GM23338 (cell line): ENCODE data around the gene MINPP1. TPM values are rescaled to one million over a fixed set of nuclear protein-coding genes. Genes with fewer than 3 reads are reported as not detected.

ENCODE experiments used
- ATAC-seq: fragments of 200-7000 bp; cut with Tn5 transposase; 3 replicates; pipeline ENCODE4 v1.9.1; 2020
- DNase-seq: peaks from one replicate; pipeline ENCODE4 v3.0.0-alpha.2; 2015; ENCODE audit warnings: low spot score
- H2AFZ ChIP-seq: fragments of 200-600 bp; sonication (generic); 2 replicates; pipeline ENCODE4 v1.8.0; 2016; ENCODE audit warnings: antibody characterized with exemption, mild to moderate bottlenecking, moderate library complexity
- H3F3A ChIP-seq: fragments of 200-600 bp; sonication (generic); replicated peaks from 2 replicates; pipeline ENCODE4 v1.8.0; 2017; ENCODE audit warnings: antibody characterized with exemption, mixed run types, low read depth
- H3K27ac ChIP-seq: fragments of 200-600 bp; sonication (generic); 2 replicates; pipeline ENCODE4 v1.6.1; 2016; ENCODE audit warnings: low read depth
- H3K27me3 ChIP-seq: fragments of 200-600 bp; sonication (generic); 2 replicates; pipeline ENCODE4 v1.8.0; 2016; ENCODE audit warnings: mild to moderate bottlenecking, mixed run types, moderate library complexity; ENCODE audit not compliant: insufficient read depth
- H3K36me3 ChIP-seq: fragments of 200-600 bp; sonication (generic); 2 replicates; pipeline ENCODE4 v1.8.0; 2016; ENCODE audit warnings: mild to moderate bottlenecking; ENCODE audit not compliant: insufficient read depth
- H3K4me1 ChIP-seq: fragments of 200-600 bp; sonication (generic); 2 replicates; pipeline ENCODE4 v1.8.0; 2016; ENCODE audit warnings: mild to moderate bottlenecking, moderate library complexity; ENCODE audit not compliant: insufficient read depth
- H3K4me2 ChIP-seq: fragments of 200-600 bp; sonication (generic); 2 replicates; pipeline ENCODE4 v1.7.1; 2017; ENCODE audit warnings: mixed run types
- H3K4me3 ChIP-seq: fragments of 200-600 bp; sonication (generic); 2 replicates; pipeline ENCODE4 v1.6.1; 2016; ENCODE audit warnings: mixed run types
- H3K79me2 ChIP-seq: fragments of 200-600 bp; sonication (generic); replicated peaks from 2 replicates; pipeline ENCODE4 v1.8.0; 2017; ENCODE audit warnings: mild to moderate bottlenecking; ENCODE audit not compliant: insufficient read depth
- H3K9me2 ChIP-seq: fragments of 200-600 bp; sonication (generic); 2 replicates; pipeline ENCODE4 v1.8.0; 2017; ENCODE audit not compliant: insufficient read depth
- H4K20me1 ChIP-seq: fragments of 200-600 bp; sonication (generic); replicated peaks from 2 replicates; pipeline ENCODE4 v1.8.0; 2017; ENCODE audit warnings: mild to moderate bottlenecking; ENCODE audit not compliant: insufficient read depth
- H3K27ac Mint-ChIP-seq: 2 replicates; pipeline ENCODE4 v1.8.0; 2020; ENCODE audit warnings: inconsistent platforms, mild to moderate bottlenecking, moderate library complexity, mixed read lengths
- H3K27me3 Mint-ChIP-seq: 3 replicates; pipeline ENCODE4 v1.8.0; 2022; ENCODE audit warnings: low read depth, mild to moderate bottlenecking, moderate library complexity, mixed read lengths, inconsistent platforms; ENCODE audit not compliant: insufficient read depth, poor library complexity
- H3K36me3 Mint-ChIP-seq: 3 replicates; pipeline ENCODE4 v1.8.0; 2021; ENCODE audit warnings: low read depth, mild to moderate bottlenecking, inconsistent platforms, moderate library complexity, mixed read lengths
- H3K4me1 Mint-ChIP-seq: 3 replicates; pipeline ENCODE4 v1.8.0; 2020; ENCODE audit warnings: mild to moderate bottlenecking, inconsistent platforms, mixed read lengths
- H3K4me3 Mint-ChIP-seq: 3 replicates; pipeline ENCODE4 v1.8.0; 2021; ENCODE audit warnings: moderate library complexity, mild to moderate bottlenecking, inconsistent platforms, mixed read lengths
- H3K9me3 Mint-ChIP-seq: 3 replicates; pipeline ENCODE4 v1.8.0; 2020; ENCODE audit warnings: moderate library complexity, mild to moderate bottlenecking, inconsistent platforms, mixed read lengths
- CREB1 ChIP-seq: fragments of 250-450 bp; sonication (Bioruptor Pico); IDR thresholded peaks from 2 replicates; pipeline ENCODE4 v1.5.0; 2020; ENCODE audit warnings: low read depth, mild to moderate bottlenecking, moderate library complexity
- EZH2 ChIP-seq: fragments of 200-600 bp; sonication (generic); IDR thresholded peaks from one replicate; pipeline ENCODE4 v1.8.0; 2017; ENCODE audit warnings: antibody characterized with exemption, mild to moderate bottlenecking, low read depth; ENCODE audit not compliant: unreplicated experiment
- EZH2phosphoT487 ChIP-seq: fragments of 200-600 bp; sonication (generic); IDR thresholded peaks from one replicate; pipeline ENCODE4 v1.8.1; 2018; ENCODE audit warnings: antibody characterized with exemption; ENCODE audit not compliant: unreplicated experiment
- JUNB ChIP-seq: IDR thresholded peaks from one replicate; pipeline ENCODE4 v1.6.1; 2016; ENCODE audit warnings: antibody characterized with exemption; ENCODE audit not compliant: unreplicated experiment
- NANOG ChIP-seq: IDR thresholded peaks from 2 replicates; pipeline ENCODE4 v1.6.1; 2016; ENCODE audit warnings: antibody characterized with exemption, borderline replicate concordance
- POLR2AphosphoS5 ChIP-seq: IDR thresholded peaks from 2 replicates; pipeline ENCODE4 v1.6.1; 2016; ENCODE audit warnings: antibody characterized with exemption, low read depth
- STAT1 ChIP-seq: IDR thresholded peaks from one replicate; pipeline ENCODE4 v1.6.1; 2016; ENCODE audit warnings: antibody characterized with exemption; ENCODE audit not compliant: unreplicated experiment
- ZNF114 ChIP-seq: fragments of 250-450 bp; sonication (Bioruptor Pico); IDR thresholded peaks from 2 replicates; pipeline ENCODE4 v1.5.0; 2020; ENCODE audit warnings: mild to moderate bottlenecking, moderate library complexity
- ZNF331 ChIP-seq: fragments of 250-450 bp; sonication (Bioruptor Pico); IDR thresholded peaks from 2 replicates; pipeline ENCODE4 v1.5.0; 2020; ENCODE audit warnings: low read depth, mild to moderate bottlenecking, moderate library complexity
- polyA plus RNA-seq: library from polyadenylated mRNA; unstranded; fragments of >200 nt; fragmentation: Nextera tagmentation; extraction: Ambion mirVana; gene quantifications from 2 replicates; pipeline ENCODE4 v1.2.1, GENCODE V29; 2016
- total RNA-seq: library from RNA; depleted of rRNA; stranded (reverse); fragments of >200 nt; shearing (Covaris generic); gene quantifications from 2 replicates; pipeline ENCODE4 v1.2.3, GENCODE V29; 2014
- TF ChIP-seq, protein P1 (sequence below): fragments of 250-450 bp; sonication (Bioruptor Pico); IDR thresholded peaks from 2 replicates; pipeline ENCODE4 v1.5.0; 2020; ENCODE audit warnings: mild to moderate bottlenecking, moderate library complexity
- TF ChIP-seq, protein P2 (sequence below): IDR thresholded peaks from one replicate; pipeline ENCODE4 v1.6.1; 2018; ENCODE audit warnings: antibody characterized with exemption; ENCODE audit not compliant: unreplicated experiment
- TF ChIP-seq, protein P3 (sequence below), 2 experiments: fragments of 200-600 bp in 1 of 2; sonication (generic) in 1 of 2; conservative IDR thresholded peaks; 2 replicates each; pipeline versions ENCODE4 v1.5.1 to v1.6.1; 2016 to 2017; ENCODE audit warnings: antibody characterized with exemption in 2 of 2, low read depth in 2 of 2, mild to moderate bottlenecking in 2 of 2, moderate library complexity in 1 of 2
- TF ChIP-seq, protein P4 (sequence below): IDR thresholded peaks from 2 replicates; pipeline ENCODE4 v1.6.1; 2016; ENCODE audit warnings: antibody characterized with exemption

MINPP1 gene
- total and polyA plus RNA-seq, 2 experiments from 2014 or later: 27.0 to 39.3 TPM

DNA sequence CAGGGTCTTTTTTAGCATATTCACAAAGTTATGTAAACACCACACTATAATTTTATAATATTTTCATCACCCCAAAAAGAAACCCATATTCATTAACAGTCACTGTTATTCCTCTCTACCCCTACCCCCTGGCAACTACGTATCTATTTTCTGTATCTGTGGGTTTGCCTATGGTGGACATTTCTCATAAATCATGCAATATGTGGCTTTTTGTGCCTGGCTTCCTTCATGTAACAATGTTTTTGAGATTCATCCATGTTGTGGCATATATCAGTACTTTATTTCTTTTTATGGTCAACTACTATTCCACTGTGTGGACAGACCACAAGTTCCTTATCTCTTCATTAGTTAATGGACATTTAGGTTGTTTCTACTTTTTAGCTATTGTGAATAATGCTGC, 95.9 kb downstream of the MINPP1 start:
- peaks cover 7% of the 10 kb centered on the region for H3K9me2 ChIP-seq
- no peak overlapping the region for H2AFZ ChIP-seq
- no peaks in the 10 kb centered on the region for H3F3A ChIP-seq
- no peaks in the 10 kb centered on the region for H3K79me2 ChIP-seq
- no peak overlapping the region for H3K27ac Mint-ChIP-seq
- H3K4me1 Mint-ChIP-seq: peaks cover 14% of the 10 kb centered on the region
- no peaks in the 10 kb centered on the region for H3K27me3 Mint-ChIP-seq
- TF ChIP-seq CREB1 (CRISPR knock-in tag) (no peak), JUNB (no peak), NANOG (no peak), ZNF331 (CRISPR knock-in tag) (no peak), ZNF114 (no peak), STAT1 (no peak), POLR2AphosphoS5 (no peak), EZH2phosphoT487 (no peak), EZH2 (no peak)
- TF ChIP-seq, protein P1, sequence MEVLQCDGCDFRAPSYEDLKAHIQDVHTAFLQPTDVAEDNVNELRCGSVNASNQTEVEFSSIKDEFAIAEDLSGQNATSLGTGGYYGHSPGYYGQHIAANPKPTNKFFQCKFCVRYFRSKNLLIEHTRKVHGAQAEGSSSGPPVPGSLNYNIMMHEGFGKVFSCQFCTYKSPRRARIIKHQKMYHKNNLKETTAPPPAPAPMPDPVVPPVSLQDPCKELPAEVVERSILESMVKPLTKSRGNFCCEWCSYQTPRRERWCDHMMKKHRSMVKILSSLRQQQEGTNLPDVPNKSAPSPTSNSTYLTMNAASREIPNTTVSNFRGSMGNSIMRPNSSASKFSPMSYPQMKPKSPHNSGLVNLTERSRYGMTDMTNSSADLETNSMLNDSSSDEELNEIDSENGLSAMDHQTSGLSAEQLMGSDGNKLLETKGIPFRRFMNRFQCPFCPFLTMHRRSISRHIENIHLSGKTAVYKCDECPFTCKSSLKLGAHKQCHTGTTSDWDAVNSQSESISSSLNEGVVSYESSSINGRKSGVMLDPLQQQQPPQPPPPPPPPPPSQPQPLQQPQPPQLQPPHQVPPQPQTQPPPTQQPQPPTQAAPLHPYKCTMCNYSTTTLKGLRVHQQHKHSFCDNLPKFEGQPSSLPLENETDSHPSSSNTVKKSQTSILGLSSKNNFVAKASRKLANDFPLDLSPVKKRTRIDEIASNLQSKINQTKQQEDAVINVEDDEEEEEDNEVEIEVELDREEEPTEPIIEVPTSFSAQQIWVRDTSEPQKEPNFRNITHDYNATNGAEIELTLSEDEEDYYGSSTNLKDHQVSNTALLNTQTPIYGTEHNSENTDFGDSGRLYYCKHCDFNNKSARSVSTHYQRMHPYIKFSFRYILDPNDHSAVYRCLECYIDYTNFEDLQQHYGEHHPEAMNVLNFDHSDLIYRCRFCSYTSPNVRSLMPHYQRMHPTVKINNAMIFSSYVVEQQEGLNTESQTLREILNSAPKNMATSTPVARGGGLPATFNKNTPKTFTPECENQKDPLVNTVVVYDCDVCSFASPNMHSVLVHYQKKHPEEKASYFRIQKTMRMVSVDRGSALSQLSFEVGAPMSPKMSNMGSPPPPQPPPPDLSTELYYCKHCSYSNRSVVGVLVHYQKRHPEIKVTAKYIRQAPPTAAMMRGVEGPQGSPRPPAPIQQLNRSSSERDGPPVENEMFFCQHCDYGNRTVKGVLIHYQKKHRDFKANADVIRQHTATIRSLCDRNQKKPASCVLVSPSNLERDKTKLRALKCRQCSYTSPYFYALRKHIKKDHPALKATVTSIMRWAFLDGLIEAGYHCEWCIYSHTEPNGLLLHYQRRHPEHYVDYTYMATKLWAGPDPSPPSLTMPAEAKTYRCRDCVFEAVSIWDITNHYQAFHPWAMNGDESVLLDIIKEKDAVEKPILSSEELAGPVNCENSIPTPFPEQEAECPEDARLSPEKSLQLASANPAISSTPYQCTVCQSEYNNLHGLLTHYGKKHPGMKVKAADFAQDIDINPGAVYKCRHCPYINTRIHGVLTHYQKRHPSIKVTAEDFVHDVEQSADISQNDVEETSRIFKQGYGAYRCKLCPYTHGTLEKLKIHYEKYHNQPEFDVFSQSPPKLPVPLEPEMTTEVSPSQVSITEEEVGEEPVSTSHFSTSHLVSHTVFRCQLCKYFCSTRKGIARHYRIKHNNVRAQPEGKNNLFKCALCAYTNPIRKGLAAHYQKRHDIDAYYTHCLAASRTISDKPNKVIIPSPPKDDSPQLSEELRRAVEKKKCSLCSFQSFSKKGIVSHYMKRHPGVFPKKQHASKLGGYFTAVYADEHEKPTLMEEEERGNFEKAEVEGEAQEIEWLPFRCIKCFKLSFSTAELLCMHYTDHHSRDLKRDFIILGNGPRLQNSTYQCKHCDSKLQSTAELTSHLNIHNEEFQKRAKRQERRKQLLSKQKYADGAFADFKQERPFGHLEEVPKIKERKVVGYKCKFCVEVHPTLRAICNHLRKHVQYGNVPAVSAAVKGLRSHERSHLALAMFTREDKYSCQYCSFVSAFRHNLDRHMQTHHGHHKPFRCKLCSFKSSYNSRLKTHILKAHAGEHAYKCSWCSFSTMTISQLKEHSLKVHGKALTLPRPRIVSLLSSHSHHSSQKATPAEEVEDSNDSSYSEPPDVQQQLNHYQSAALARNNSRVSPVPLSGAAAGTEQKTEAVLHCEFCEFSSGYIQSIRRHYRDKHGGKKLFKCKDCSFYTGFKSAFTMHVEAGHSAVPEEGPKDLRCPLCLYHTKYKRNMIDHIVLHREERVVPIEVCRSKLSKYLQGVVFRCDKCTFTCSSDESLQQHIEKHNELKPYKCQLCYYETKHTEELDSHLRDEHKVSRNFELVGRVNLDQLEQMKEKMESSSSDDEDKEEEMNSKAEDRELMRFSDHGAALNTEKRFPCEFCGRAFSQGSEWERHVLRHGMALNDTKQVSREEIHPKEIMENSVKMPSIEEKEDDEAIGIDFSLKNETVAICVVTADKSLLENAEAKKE (CRISPR knock-in tag): no peak
- TF ChIP-seq, protein P2, sequence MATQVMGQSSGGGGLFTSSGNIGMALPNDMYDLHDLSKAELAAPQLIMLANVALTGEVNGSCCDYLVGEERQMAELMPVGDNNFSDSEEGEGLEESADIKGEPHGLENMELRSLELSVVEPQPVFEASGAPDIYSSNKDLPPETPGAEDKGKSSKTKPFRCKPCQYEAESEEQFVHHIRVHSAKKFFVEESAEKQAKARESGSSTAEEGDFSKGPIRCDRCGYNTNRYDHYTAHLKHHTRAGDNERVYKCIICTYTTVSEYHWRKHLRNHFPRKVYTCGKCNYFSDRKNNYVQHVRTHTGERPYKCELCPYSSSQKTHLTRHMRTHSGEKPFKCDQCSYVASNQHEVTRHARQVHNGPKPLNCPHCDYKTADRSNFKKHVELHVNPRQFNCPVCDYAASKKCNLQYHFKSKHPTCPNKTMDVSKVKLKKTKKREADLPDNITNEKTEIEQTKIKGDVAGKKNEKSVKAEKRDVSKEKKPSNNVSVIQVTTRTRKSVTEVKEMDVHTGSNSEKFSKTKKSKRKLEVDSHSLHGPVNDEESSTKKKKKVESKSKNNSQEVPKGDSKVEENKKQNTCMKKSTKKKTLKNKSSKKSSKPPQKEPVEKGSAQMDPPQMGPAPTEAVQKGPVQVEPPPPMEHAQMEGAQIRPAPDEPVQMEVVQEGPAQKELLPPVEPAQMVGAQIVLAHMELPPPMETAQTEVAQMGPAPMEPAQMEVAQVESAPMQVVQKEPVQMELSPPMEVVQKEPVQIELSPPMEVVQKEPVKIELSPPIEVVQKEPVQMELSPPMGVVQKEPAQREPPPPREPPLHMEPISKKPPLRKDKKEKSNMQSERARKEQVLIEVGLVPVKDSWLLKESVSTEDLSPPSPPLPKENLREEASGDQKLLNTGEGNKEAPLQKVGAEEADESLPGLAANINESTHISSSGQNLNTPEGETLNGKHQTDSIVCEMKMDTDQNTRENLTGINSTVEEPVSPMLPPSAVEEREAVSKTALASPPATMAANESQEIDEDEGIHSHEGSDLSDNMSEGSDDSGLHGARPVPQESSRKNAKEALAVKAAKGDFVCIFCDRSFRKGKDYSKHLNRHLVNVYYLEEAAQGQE: no peak
- TF ChIP-seq, protein P3, sequence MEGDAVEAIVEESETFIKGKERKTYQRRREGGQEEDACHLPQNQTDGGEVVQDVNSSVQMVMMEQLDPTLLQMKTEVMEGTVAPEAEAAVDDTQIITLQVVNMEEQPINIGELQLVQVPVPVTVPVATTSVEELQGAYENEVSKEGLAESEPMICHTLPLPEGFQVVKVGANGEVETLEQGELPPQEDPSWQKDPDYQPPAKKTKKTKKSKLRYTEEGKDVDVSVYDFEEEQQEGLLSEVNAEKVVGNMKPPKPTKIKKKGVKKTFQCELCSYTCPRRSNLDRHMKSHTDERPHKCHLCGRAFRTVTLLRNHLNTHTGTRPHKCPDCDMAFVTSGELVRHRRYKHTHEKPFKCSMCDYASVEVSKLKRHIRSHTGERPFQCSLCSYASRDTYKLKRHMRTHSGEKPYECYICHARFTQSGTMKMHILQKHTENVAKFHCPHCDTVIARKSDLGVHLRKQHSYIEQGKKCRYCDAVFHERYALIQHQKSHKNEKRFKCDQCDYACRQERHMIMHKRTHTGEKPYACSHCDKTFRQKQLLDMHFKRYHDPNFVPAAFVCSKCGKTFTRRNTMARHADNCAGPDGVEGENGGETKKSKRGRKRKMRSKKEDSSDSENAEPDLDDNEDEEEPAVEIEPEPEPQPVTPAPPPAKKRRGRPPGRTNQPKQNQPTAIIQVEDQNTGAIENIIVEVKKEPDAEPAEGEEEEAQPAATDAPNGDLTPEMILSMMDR (conservative IDR thresholded peaks at IDR 0.05; ENCODE audit: low read depth in 2 of 2): no peak
- TF ChIP-seq, protein P4, sequence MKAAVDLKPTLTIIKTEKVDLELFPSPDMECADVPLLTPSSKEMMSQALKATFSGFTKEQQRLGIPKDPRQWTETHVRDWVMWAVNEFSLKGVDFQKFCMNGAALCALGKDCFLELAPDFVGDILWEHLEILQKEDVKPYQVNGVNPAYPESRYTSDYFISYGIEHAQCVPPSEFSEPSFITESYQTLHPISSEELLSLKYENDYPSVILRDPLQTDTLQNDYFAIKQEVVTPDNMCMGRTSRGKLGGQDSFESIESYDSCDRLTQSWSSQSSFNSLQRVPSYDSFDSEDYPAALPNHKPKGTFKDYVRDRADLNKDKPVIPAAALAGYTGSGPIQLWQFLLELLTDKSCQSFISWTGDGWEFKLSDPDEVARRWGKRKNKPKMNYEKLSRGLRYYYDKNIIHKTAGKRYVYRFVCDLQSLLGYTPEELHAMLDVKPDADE: no peak
- no peak overlapping the region for H3K4me3 Mint-ChIP-seq
- H4K20me1 ChIP-seq: no peaks in the 10 kb centered on the region
- H3K36me3 ChIP-seq: no peaks in the 10 kb centered on the region
- DNase-seq (no peak), ATAC-seq (no peak)
- no peaks in the 10 kb centered on the region for H3K27me3 ChIP-seq
- no peaks in the 10 kb centered on the region for H3K36me3 Mint-ChIP-seq
- H3K4me2 ChIP-seq: no peak overlapping the region
- H3K4me3 ChIP-seq: no peak overlapping the region
- no peaks in the 10 kb centered on the region for H3K9me3 Mint-ChIP-seq
- no peak overlapping the region for H3K27ac ChIP-seq
- H3K4me1 ChIP-seq: peaks cover 13% of the 10 kb centered on the region
